Measurements from ENCODE around the gene SP4. TPM values are rescaled to one million over a fixed set of nuclear protein-coding genes. Genes with fewer than 3 reads are reported as not detected.

The SP4 gene
- 12.6 TPM for polyA plus RNA-seq

- Mint-ChIP-seq H3K4me1 (peaks cover 37 to 45% (median 44%) of the 10 kb centered on the region in 3 donors), H3K36me3 (peaks cover 3% of the 10 kb centered on the region), H3K27ac (peak within 1 kb of the TSS; percentile 96 to 100 (median 99)), H3K4me3 (peak within 1 kb of the TSS; percentile 99 to 100 (median 99)), H3K27me3 (no peaks in the 10 kb centered on the region), H3K9me3 (no peaks in the 10 kb centered on the region)
These were observed at the start of gene SP4 for GRCh38 chr7:21427871-21428658. TSS of gene SP4 (plus strand) at chr7:21428083. CDS start at chr7:21428252, 169 bp downstream.

GRCh38 chr7:21383227-21384220 lies 44.4 kb upstream of the SP4 start:
- Mint-ChIP-seq H3K4me3 (peak overlapping the region in 2 of 4 donors; percentile 2 to 69), H3K27ac (peak overlapping the region in 1 of 3 donors; percentile 71), H3K27me3 (no peaks in the 10 kb centered on the region)

GRCh38 chr7:21393937-21394336 lies 33.9 kb upstream of the SP4 start:
- Mint-ChIP-seq H3K4me3 (no peak overlapping the region), H3K27ac (no peak overlapping the region), H3K27me3 (no peaks in the 10 kb centered on the region), H3K4me1 (peaks cover 0 to 1% (median 0%) of the 10 kb centered on the region in 3 donors), H3K9me3 (peaks cover 0 to 2% (median 0%) of the 10 kb centered on the region in 3 donors), H3K36me3 (no peaks in the 10 kb centered on the region)

More at GRCh38 chr7:21383227-21384220, 44.4 kb upstream of the SP4 start:
- H3K4me1 Mint-ChIP-seq = peaks cover 9 to 19% (median 18%) of the 10 kb centered on the region in 3 donors
- H3K9me3 Mint-ChIP-seq = peaks cover 0 to 2% (median 0%) of the 10 kb centered on the region in 3 donors
- no peaks in the 10 kb centered on the region for H3K36me3 Mint-ChIP-seq

GRCh38 chr7:21401944-21402343 lies 25.9 kb upstream of the SP4 start:
- Mint-ChIP-seq H3K27ac (no peak overlapping the region), H3K9me3 (peaks cover 0 to 6% (median 0%) of the 10 kb centered on the region in 3 donors), H3K36me3 (no peaks in the 10 kb centered on the region), H3K27me3 (peaks cover 3% of the 10 kb centered on the region), H3K4me3 (no peak overlapping the region), H3K4me1 (no peaks in the 10 kb centered on the region)

GRCh38 chr7:21407796-21408480 lies 19.9 kb upstream of the SP4 start:
- H3K9me3 Mint-ChIP-seq = peaks cover 0 to 3% (median 0%) of the 10 kb centered on the region in 3 donors
- H3K27me3 Mint-ChIP-seq = no peaks in the 10 kb centered on the region
- no peaks in the 10 kb centered on the region for H3K36me3 Mint-ChIP-seq
- no peak overlapping the region for H3K27ac Mint-ChIP-seq
- no peak overlapping the region for H3K4me3 Mint-ChIP-seq
- H3K4me1 Mint-ChIP-seq = peaks cover 10 to 29% (median 26%) of the 10 kb centered on the region in 3 donors

GRCh38 chr7:21408481-21408820 lies 19.4 kb upstream of the SP4 start:
- H3K27ac Mint-ChIP-seq = no peak overlapping the region
- no peak overlapping the region for H3K4me3 Mint-ChIP-seq
- no peaks in the 10 kb centered on the region for H3K27me3 Mint-ChIP-seq
- peaks cover 0 to 3% (median 0%) of the 10 kb centered on the region in 3 donors for H3K9me3 Mint-ChIP-seq
- no peaks in the 10 kb centered on the region for H3K36me3 Mint-ChIP-seq
- peaks cover 14 to 34% (median 31%) of the 10 kb centered on the region in 3 donors for H3K4me1 Mint-ChIP-seq

GRCh38 chr7:21412410-21412851 lies 15.5 kb upstream of the SP4 start:
- peak overlapping the region in 2 of 3 donors; percentile 11 to 26 for H3K27ac Mint-ChIP-seq
- H3K27me3 Mint-ChIP-seq = no peaks in the 10 kb centered on the region
- H3K36me3 Mint-ChIP-seq = no peaks in the 10 kb centered on the region
- H3K9me3 Mint-ChIP-seq = peaks cover 0 to 4% (median 2%) of the 10 kb centered on the region in 3 donors
- peaks cover 19 to 48% (median 34%) of the 10 kb centered on the region in 3 donors for H3K4me1 Mint-ChIP-seq
- H3K4me3 Mint-ChIP-seq = peak overlapping the region in 2 of 4 donors; percentile 74 to 82

- peak overlapping the region in 2 of 4 donors; percentile 74 to 82 for H3K4me3 Mint-ChIP-seq
- peaks cover 0 to 4% (median 2%) of the 10 kb centered on the region in 3 donors for H3K9me3 Mint-ChIP-seq
- H3K4me1 Mint-ChIP-seq = peaks cover 17 to 42% (median 29%) of the 10 kb centered on the region in 3 donors
- peak overlapping the region in 2 of 3 donors; percentile 11 to 26 for H3K27ac Mint-ChIP-seq
- no peaks in the 10 kb centered on the region for H3K27me3 Mint-ChIP-seq
- H3K36me3 Mint-ChIP-seq = no peaks in the 10 kb centered on the region
These were observed 14.9 kb upstream of the SP4 start for GRCh38 chr7:21412957-21413356.

- Mint-ChIP-seq H3K27ac (peak overlapping the region in 1 of 3 donors; percentile 90), H3K36me3 (no peaks in the 10 kb centered on the region), H3K27me3 (no peaks in the 10 kb centered on the region), H3K4me3 (no peak overlapping the region), H3K4me1 (peaks cover 15 to 37% (median 24%) of the 10 kb centered on the region in 3 donors), H3K9me3 (peaks cover 0 to 4% (median 2%) of the 10 kb centered on the region in 3 donors)
These were observed 14.4 kb upstream of the SP4 start for GRCh38 chr7:21413502-21413901.

GRCh38 chr7:21414795-21415393 lies 13.0 kb upstream of the SP4 start:
- Mint-ChIP-seq H3K36me3 (no peaks in the 10 kb centered on the region), H3K4me3 (no peak overlapping the region), H3K27ac (no peak overlapping the region), H3K9me3 (peaks cover 0 to 4% (median 2%) of the 10 kb centered on the region in 3 donors), H3K4me1 (peaks cover 15 to 32% (median 21%) of the 10 kb centered on the region in 3 donors), H3K27me3 (no peaks in the 10 kb centered on the region)

GRCh38 chr7:21417647-21418046 lies 10.2 kb upstream of the SP4 start:
- Mint-ChIP-seq H3K27ac (peak overlapping the region in 1 of 3 donors; percentile 41), H3K27me3 (no peaks in the 10 kb centered on the region), H3K36me3 (no peaks in the 10 kb centered on the region), H3K4me1 (peaks cover 12 to 22% (median 14%) of the 10 kb centered on the region in 3 donors), H3K4me3 (no peak overlapping the region), H3K9me3 (peaks cover 0 to 4% (median 2%) of the 10 kb centered on the region in 3 donors)

GRCh38 chr7:21422751-21423150 lies 5.1 kb upstream of the SP4 start:
- Mint-ChIP-seq H3K36me3 (no peaks in the 10 kb centered on the region), H3K4me1 (peaks cover 6 to 12% (median 11%) of the 10 kb centered on the region in 3 donors), H3K27me3 (no peaks in the 10 kb centered on the region), H3K27ac (peak overlapping the region in 1 of 3 donors; percentile 24), H3K4me3 (peak overlapping the region in 1 of 4 donors; percentile 46), H3K9me3 (no peaks in the 10 kb centered on the region)

- H3K36me3 Mint-ChIP-seq = no peaks in the 10 kb centered on the region
These were observed 2.6 kb upstream of the SP4 start for GRCh38 chr7:21425290-21425689.

More at GRCh38 chr7:21425290-21425689, 2.6 kb upstream of the SP4 start:
- Mint-ChIP-seq H3K4me1 (peaks cover 16 to 28% (median 28%) of the 10 kb centered on the region in 3 donors), H3K27ac (no peak overlapping the region), H3K27me3 (no peaks in the 10 kb centered on the region), H3K9me3 (no peaks in the 10 kb centered on the region), H3K4me3 (no peak overlapping the region)

Measured in IgD-negative memory B cell (primary cell).